Endothelial cell of umbilical vein (primary cell): ENCODE measurements around the gene SFT2D2. TPM values are rescaled to one million over a fixed set of nuclear protein-coding genes. Genes with fewer than 3 reads are reported as not detected.

Experiments used
- BruUV-seq: library from RNA; stranded (reverse); fragments of 400-500 nt; replicated peaks from 2 replicates; lab custom pipeline; 2021; lab: Mats Ljungman, UMichigan
- CTCF ChIA-PET: fragments of 300-600, 350-600 bp; sonication (Branson Sonifier 250); formaldehyde crosslinking; loops from one replicate; lab custom pipeline; 2021; ENCODE audit warnings: antibody characterized with exemption, inconsistent platforms; lab: Charles Lee
- POLR2A ChIA-PET: fragments of 300-600, 350-600 bp; sonication (Branson Sonifier 250); formaldehyde crosslinking; loops from one replicate; lab custom pipeline; 2021; ENCODE audit warnings: antibody characterized with exemption, inconsistent platforms; lab: Charles Lee
- DNase-seq: peaks from one replicate; pipeline ENCODE4 v3.0.0-alpha.2; 2011; ENCODE audit warnings: low read depth, low spot score
- FAIRE-seq: peaks from 2 replicates; lab custom pipeline; 2011; peaks lifted over from hg19 to GRCh38; lab: Jason Lieb, UNC
- H2AFZ ChIP-seq: 2 replicates; pipeline ENCODE4 v1.6.0; 2012; ENCODE audit warnings: low read depth, low read length, control low read depth, inconsistent platforms
- H3K27ac ChIP-seq: 2 replicates; pipeline ENCODE4 v1.5.1; 2011; ENCODE audit warnings: low read depth, mild to moderate bottlenecking, control low read depth, low read length, moderate library complexity; ENCODE audit not compliant: insufficient read depth
- H3K27me3 ChIP-seq, 2 experiments: 2 replicates each; pipeline versions ENCODE4 v1.6.0 to v1.6.1; 2011; ENCODE audit warnings: low read length in 2 of 2, mixed read lengths in 1 of 2; ENCODE audit not compliant: control insufficient read depth in 2 of 2, insufficient read depth in 2 of 2
- H3K36me3 ChIP-seq, 2 experiments: 2 replicates in 1 of 2; 3 replicates in 1 of 2; pipeline ENCODE4 v1.5.1; 2011; ENCODE audit warnings: low read length in 2 of 2, mild to moderate bottlenecking in 1 of 2, moderate library complexity in 1 of 2; ENCODE audit not compliant: control insufficient read depth in 2 of 2, insufficient read depth in 2 of 2; ENCODE audit errors: extremely low read depth in 1 of 2
- H3K4me1 ChIP-seq: 3 replicates; pipeline ENCODE4 v1.5.1; 2011; ENCODE audit warnings: mild to moderate bottlenecking, low read length; ENCODE audit not compliant: control insufficient read depth, insufficient read depth; ENCODE audit errors: extremely low read depth
- H3K4me2 ChIP-seq: 2 replicates; pipeline ENCODE4 v1.6.1; 2011; ENCODE audit warnings: low read length, control low read depth, mixed read lengths; ENCODE audit not compliant: insufficient read depth
- H3K4me3 ChIP-seq, 3 experiments: fragments of 200-600 bp in 1 of 3; sonication (generic), shearing (Covaris generic) in 1 of 3; replicated peaks in 1 of 3; 2 replicates each; pipeline ENCODE4 v1.5.1; 2011 to 2016; ENCODE audit warnings: control low read depth in 3 of 3, low read length in 3 of 3, mild to moderate bottlenecking in 2 of 3, inconsistent platforms in 1 of 3, low read depth in 1 of 3, moderate library complexity in 1 of 3; ENCODE audit not compliant: insufficient read depth in 1 of 3
- H3K79me2 ChIP-seq: 2 replicates; pipeline ENCODE4 v1.6.0; 2012; ENCODE audit warnings: low read length, inconsistent platforms; ENCODE audit not compliant: control insufficient read depth, insufficient read depth
- H3K9ac ChIP-seq: replicated peaks from 2 replicates; pipeline ENCODE3; 2011; ENCODE audit warnings: low read length, control low read depth; ENCODE audit not compliant: insufficient read depth; ENCODE audit errors: extremely low read depth
- H3K9me1 ChIP-seq: replicated peaks from 3 replicates; pipeline ENCODE4 v1.6.0; 2011; ENCODE audit warnings: mild to moderate bottlenecking, low read length; ENCODE audit not compliant: control insufficient read depth, insufficient read depth; ENCODE audit errors: extremely low read depth
- H3K9me3 ChIP-seq: replicated peaks from 2 replicates; pipeline ENCODE4 v1.5.1; 2012; ENCODE audit warnings: low read length, inconsistent platforms; ENCODE audit not compliant: control insufficient read depth, insufficient read depth
- H4K20me1 ChIP-seq: replicated peaks from 2 replicates; pipeline ENCODE3; 2011; ENCODE audit warnings: mild to moderate bottlenecking, low read length; ENCODE audit not compliant: control insufficient read depth, insufficient read depth; ENCODE audit errors: extremely low read depth
- EZH2 ChIP-seq: IDR thresholded peaks from 2 replicates; pipeline ENCODE4 v1.6.1; 2012; ENCODE audit warnings: borderline replicate concordance, low read depth, mild to moderate bottlenecking, moderate library complexity, low read length, inconsistent platforms; ENCODE audit not compliant: severe bottlenecking
- FOS ChIP-seq: IDR thresholded peaks from 2 replicates; pipeline ENCODE4 v1.6.1; 2011; ENCODE audit warnings: mild to moderate bottlenecking, low read length, moderate library complexity, borderline replicate concordance; ENCODE audit not compliant: insufficient read depth
- GATA2 ChIP-seq: IDR thresholded peaks from 2 replicates; pipeline ENCODE4 v1.7.0; 2011; ENCODE audit warnings: low read depth, mild to moderate bottlenecking, moderate library complexity, mixed read lengths, low read length; ENCODE audit not compliant: insufficient read length, insufficient read depth
- JUN ChIP-seq: IDR thresholded peaks from 2 replicates; pipeline ENCODE4 v1.6.1; 2011; ENCODE audit warnings: borderline replicate concordance, low read depth; ENCODE audit not compliant: insufficient read length, insufficient read depth
- MYC ChIP-seq: IDR thresholded peaks from one replicate; pipeline ENCODE4 v1.6.1; 2011; ENCODE audit warnings: mild to moderate bottlenecking, low read depth, low read length
- POLR2A ChIP-seq: IDR thresholded peaks from 2 replicates; pipeline ENCODE4 v1.6.1; 2012; ENCODE audit warnings: low read depth, mild to moderate bottlenecking, control low read depth, low read length
- POLR2AphosphoS5 ChIP-seq: IDR thresholded peaks from 2 replicates; pipeline ENCODE4 v1.6.1; 2012; ENCODE audit warnings: low read depth, mild to moderate bottlenecking, control low read depth, low read length, moderate library complexity; ENCODE audit not compliant: insufficient read depth
- dilution Hi-C: fragments of 300-500 bp; cut with MboI; formaldehyde crosslinking; loops from one replicate; pipeline ENCODE4 v1.15.0; 2019; ENCODE audit warnings: low sequenced_read_pairs; ENCODE audit not compliant: extremely low pct_ligation_motif_present
- intact Hi-C: fragments of 100-400 bp; cut with micrococcal nuclease; formaldehyde crosslinking; loops from one replicate; pipeline ENCODE4 v1.10.0; 2022
- polyA plus RNA-seq, 4 experiments: library from polyadenylated mRNA; depleted of rRNA in 3 of 4; stranded (reverse) in 3 of 4; unstranded in 1 of 4; fragments of >200 nt; gene quantifications; 2 replicates each; pipeline versions ENCODE4 v1.2.1 to v1.2.3, GENCODE V29; 2011 to 2012; ENCODE audit warnings: missing spikeins in 1 of 4
- total RNA-seq: library from RNA; stranded (reverse); gene quantifications from 2 replicates; pipeline ENCODE4 v1.2.3, GENCODE V29; 2021
- TF ChIP-seq, protein P1 (sequence below): IDR thresholded peaks from 2 replicates; pipeline ENCODE4 v1.6.1; 2011; ENCODE audit not compliant: insufficient read depth, insufficient read length
- TF ChIP-seq, protein P2 (sequence below), 2 donors: IDR thresholded peaks; 1 replicate in 1 of 2; 2 replicates in 1 of 2; pipeline ENCODE4 v1.5.1; 2011; ENCODE audit warnings: low read length in 2 of 2, mild to moderate bottlenecking in 2 of 2, moderate library complexity in 2 of 2, control low read depth in 1 of 2, inconsistent platforms in 1 of 2, low read depth in 1 of 2; ENCODE audit not compliant: insufficient read depth in 1 of 2; ENCODE audit errors: extremely low read depth in 1 of 2

The SFT2D2 gene
- total and polyA plus RNA-seq, 2 donors (not counting 3 experiments of a cell fraction or from before 2014, with no cell fraction given), result 16.7 to 68.1 TPM

DNA sequence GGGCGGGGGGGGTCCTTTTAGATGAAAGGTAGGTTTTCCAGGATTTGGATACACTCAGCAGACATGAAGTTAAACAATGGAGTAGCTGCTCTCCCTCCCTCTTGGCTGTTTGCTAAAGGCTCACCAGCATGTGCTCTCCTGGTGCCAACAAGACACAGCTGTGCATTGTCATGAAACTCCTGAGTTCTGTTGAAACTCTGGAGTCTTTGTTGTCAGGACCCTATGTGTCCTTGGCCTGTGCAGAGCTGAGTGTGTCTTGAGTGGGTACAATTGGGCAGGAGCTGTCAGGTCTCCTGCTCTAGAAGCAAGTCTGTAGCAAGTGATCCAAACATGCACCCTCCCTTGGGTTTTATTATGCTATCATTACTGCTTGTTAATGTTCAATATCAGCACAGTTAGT, 67.6 kb downstream of the SFT2D2 start:
- FAIRE-seq, result no peak
- intact Hi-C loops (no loop called here), dilution Hi-C loops (no loop called here)
- no TSS peak for BruUV-seq
- no peaks in the 10 kb centered on the region for H3K4me1 ChIP-seq
- H3K27ac ChIP-seq, result no peak overlapping the region
- H3K9ac ChIP-seq, result no peak overlapping the region
- POLR2A ChIA-PET, result interaction anchor here (0.7 kb wide), 1 partner anchor 846 kb away, joined by 8 read pairs; no protein-coding TSS in a partner anchor
- no peak overlapping the region for H3K4me2 ChIP-seq
- no peak for DNase-seq
- H3K9me3 ChIP-seq, result no peaks in the 10 kb centered on the region
- CTCF ChIA-PET, result no interaction called here
- H2AFZ ChIP-seq, result no peak overlapping the region
- TF ChIP-seq POLR2A, result no peak
- TF ChIP-seq GATA2, result no peak
- TF ChIP-seq, protein P1, sequence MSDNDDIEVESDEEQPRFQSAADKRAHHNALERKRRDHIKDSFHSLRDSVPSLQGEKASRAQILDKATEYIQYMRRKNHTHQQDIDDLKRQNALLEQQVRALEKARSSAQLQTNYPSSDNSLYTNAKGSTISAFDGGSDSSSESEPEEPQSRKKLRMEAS, result no peak
- TF ChIP-seq POLR2AphosphoS5, result no peak
- no peak for TF ChIP-seq EZH2
- TF ChIP-seq, protein P2, sequence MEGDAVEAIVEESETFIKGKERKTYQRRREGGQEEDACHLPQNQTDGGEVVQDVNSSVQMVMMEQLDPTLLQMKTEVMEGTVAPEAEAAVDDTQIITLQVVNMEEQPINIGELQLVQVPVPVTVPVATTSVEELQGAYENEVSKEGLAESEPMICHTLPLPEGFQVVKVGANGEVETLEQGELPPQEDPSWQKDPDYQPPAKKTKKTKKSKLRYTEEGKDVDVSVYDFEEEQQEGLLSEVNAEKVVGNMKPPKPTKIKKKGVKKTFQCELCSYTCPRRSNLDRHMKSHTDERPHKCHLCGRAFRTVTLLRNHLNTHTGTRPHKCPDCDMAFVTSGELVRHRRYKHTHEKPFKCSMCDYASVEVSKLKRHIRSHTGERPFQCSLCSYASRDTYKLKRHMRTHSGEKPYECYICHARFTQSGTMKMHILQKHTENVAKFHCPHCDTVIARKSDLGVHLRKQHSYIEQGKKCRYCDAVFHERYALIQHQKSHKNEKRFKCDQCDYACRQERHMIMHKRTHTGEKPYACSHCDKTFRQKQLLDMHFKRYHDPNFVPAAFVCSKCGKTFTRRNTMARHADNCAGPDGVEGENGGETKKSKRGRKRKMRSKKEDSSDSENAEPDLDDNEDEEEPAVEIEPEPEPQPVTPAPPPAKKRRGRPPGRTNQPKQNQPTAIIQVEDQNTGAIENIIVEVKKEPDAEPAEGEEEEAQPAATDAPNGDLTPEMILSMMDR (IDR thresholded peaks at IDR 0.05; ENCODE audit: extremely low read depth in 1 of 2, insufficient read depth in 1 of 2, low read depth in 1 of 2, low read length in 2 of 2), result no peak
- no peak for TF ChIP-seq JUN
- no peak for TF ChIP-seq FOS
- no peak for TF ChIP-seq MYC
- no peaks in the 10 kb centered on the region for H3K36me3 ChIP-seq
- H4K20me1 ChIP-seq, result no peaks in the 10 kb centered on the region
- no peaks in the 10 kb centered on the region for H3K27me3 ChIP-seq
- no peaks in the 10 kb centered on the region for H3K9me1 ChIP-seq
- H3K4me3 ChIP-seq, result no peak overlapping the region
- H3K79me2 ChIP-seq, result no peaks in the 10 kb centered on the region
